HepG2 (cell line): ENCODE results near the gene ZNF83. TPM values are rescaled to one million over a fixed set of nuclear protein-coding genes. Genes with fewer than 3 reads are reported as not detected.

Experiments used
- ATAC-seq: fragments of 200-7000 bp; cut with Tn5 transposase; 3 replicates; pipeline ENCODE4 v1.9.1; 2020; ENCODE audit warnings: mild to moderate bottlenecking, moderate library complexity
- BruUV-seq: library from RNA; stranded (reverse); fragments of 400-500 nt; replicated peaks from 2 replicates; lab custom pipeline; 2021; lab: Mats Ljungman, UMichigan
- CTCF ChIA-PET: fragments of 300-600 bp; formaldehyde crosslinking; extraction: SDS; loops from one replicate; lab custom pipeline; 2021; ENCODE audit warnings: low total read pairs, inconsistent platforms, low intra/inter-chr PET ratio; lab: Yijun Ruan, JAX
- POLR2A ChIA-PET: fragments of 350-600 bp; sonication (Branson Sonifier 250); formaldehyde crosslinking; loops from one replicate; lab custom pipeline; 2020; ENCODE audit warnings: antibody characterized with exemption, inconsistent platforms; lab: Yijun Ruan, JAX
- DNase-seq: peaks from one replicate; pipeline ENCODE4 v3.0.0-alpha.2; 2015; ENCODE audit warnings: low spot score
- FAIRE-seq: peaks from 3 replicates; lab custom pipeline; 2011; peaks lifted over from hg19 to GRCh38; lab: Jason Lieb, UNC
- H2AFZ ChIP-seq: one replicate; pipeline ENCODE4 v1.6.1; 2011; ENCODE audit warnings: low read length, inconsistent platforms
- H3K27ac ChIP-seq: fragments of 300-600 bp; 3 replicates; pipeline ENCODE4 v1.8.0; 2011; ENCODE audit warnings: mixed run types, mild to moderate bottlenecking, mixed read lengths, low read length, inconsistent platforms; ENCODE audit not compliant: insufficient read depth; ENCODE audit errors: extremely low read length
- H3K27me3 ChIP-seq, 2 experiments: fragments of 200-600 bp in 1 of 2; 2 replicates in 1 of 2; 3 replicates in 1 of 2; pipeline versions ENCODE4 v1.6.0 to v1.8.0; 2011; ENCODE audit warnings: low read length in 2 of 2, mild to moderate bottlenecking in 2 of 2, moderate library complexity in 2 of 2, inconsistent platforms in 1 of 2; ENCODE audit not compliant: insufficient read depth in 2 of 2, control insufficient read depth in 1 of 2
- H3K36me3 ChIP-seq, 2 experiments: fragments of 200-600 bp in 1 of 2; replicated peaks in 1 of 2; 2 replicates in 1 of 2; 3 replicates in 1 of 2; pipeline versions ENCODE4 v1.5.1 to v1.8.0; 2011; ENCODE audit warnings: low read length in 2 of 2, inconsistent platforms in 1 of 2; ENCODE audit not compliant: insufficient read depth in 2 of 2, control insufficient read depth in 1 of 2
- H3K4me1 ChIP-seq: 2 replicates; pipeline ENCODE4 v1.5.1; 2012; ENCODE audit warnings: low read length, inconsistent platforms; ENCODE audit not compliant: insufficient read depth
- H3K4me2 ChIP-seq: 2 replicates; pipeline ENCODE4 v1.6.0; 2011; ENCODE audit warnings: low read depth, low read length, inconsistent platforms
- H3K4me3 ChIP-seq, 3 experiments: fragments of 200-600 bp in 1 of 3; sonication (generic), shearing (Covaris generic) in 1 of 3; replicated peaks in 1 of 3; 2 replicates each; pipeline ENCODE4 v1.5.1; 2011 to 2016; ENCODE audit warnings: low read length in 3 of 3, inconsistent platforms in 2 of 3, low read depth in 2 of 3, mild to moderate bottlenecking in 2 of 3, control low read depth in 1 of 3, mixed read lengths in 1 of 3; ENCODE audit not compliant: insufficient read depth in 1 of 3
- H3K79me2 ChIP-seq: one replicate; pipeline ENCODE4 v1.6.1; 2011; ENCODE audit warnings: low read length, inconsistent platforms; ENCODE audit not compliant: insufficient read depth
- H3K9ac ChIP-seq: 2 replicates; pipeline ENCODE4 v1.6.0; 2011; ENCODE audit warnings: mild to moderate bottlenecking, low read depth, low read length, inconsistent platforms; ENCODE audit not compliant: insufficient read depth
- H3K9me3 ChIP-seq: 2 replicates; pipeline ENCODE4 v1.5.1; 2012; ENCODE audit warnings: mild to moderate bottlenecking, low read length
- H4K20me1 ChIP-seq: 2 replicates; pipeline ENCODE4 v1.6.0; 2011; ENCODE audit warnings: inconsistent platforms, mild to moderate bottlenecking, low read length, moderate library complexity; ENCODE audit not compliant: insufficient read depth
- CCDC6 ChIP-seq: sonication (generic); formaldehyde crosslinking; IDR thresholded peaks from 2 replicates; pipeline ENCODE4 v1.8.1; 2022; ENCODE audit warnings: mild to moderate bottlenecking, missing genetic modification reagents, moderate library complexity
- ETV6 ChIP-seq: sonication (generic); formaldehyde crosslinking; conservative IDR thresholded peaks from 2 replicates; pipeline ENCODE4 v1.4.0; 2020; ENCODE audit warnings: missing genetic modification reagents
- HNRNPK ChIP-seq: fragments of 200-400 bp; formaldehyde crosslinking; IDR thresholded peaks from 2 replicates; pipeline ENCODE4 v1.6.1; 2018; ENCODE audit warnings: low read length, low read depth, moderate library complexity, mild to moderate bottlenecking; ENCODE audit not compliant: poor library complexity, severe bottlenecking
- PAX8 ChIP-seq: sonication (generic); formaldehyde crosslinking; IDR thresholded peaks from 2 replicates; pipeline ENCODE4 v1.8.0; 2022; ENCODE audit warnings: mild to moderate bottlenecking, missing genetic modification reagents, borderline replicate concordance
- SCMH1 ChIP-seq: sonication (generic); formaldehyde crosslinking; IDR thresholded peaks from 2 replicates; pipeline ENCODE4 v1.9.0; 2021; ENCODE audit warnings: missing genetic modification reagents, mild to moderate bottlenecking, borderline replicate concordance
- SRSF4 ChIP-seq: fragments of 200-400 bp; formaldehyde crosslinking; IDR thresholded peaks from one replicate; pipeline ENCODE4 v1.6.1; 2018; ENCODE audit warnings: mild to moderate bottlenecking, low read depth, low read length, moderate library complexity; ENCODE audit not compliant: poor library complexity, severe bottlenecking
- ZBTB4 ChIP-seq: sonication (generic); formaldehyde crosslinking; IDR thresholded peaks from 2 replicates; pipeline ENCODE4 v1.4.0; 2020; ENCODE audit warnings: missing genetic modification reagents, mild to moderate bottlenecking, borderline replicate concordance
- ZFP1 ChIP-seq: IDR thresholded peaks from 2 replicates; pipeline ENCODE4 v1.6.1; 2016
- ZFP36L1 ChIP-seq: sonication (generic); formaldehyde crosslinking; IDR thresholded peaks from 2 replicates; pipeline ENCODE4 v1.8.0; 2022; ENCODE audit warnings: mild to moderate bottlenecking, missing genetic modification reagents, moderate library complexity
- ZHX1 ChIP-seq: sonication (generic); formaldehyde crosslinking; IDR thresholded peaks from 2 replicates; pipeline ENCODE4 v1.8.1; 2022; ENCODE audit warnings: low read depth, mild to moderate bottlenecking, missing genetic modification reagents
- ZMYM2 ChIP-seq: sonication (generic); formaldehyde crosslinking; IDR thresholded peaks from 2 replicates; pipeline ENCODE4 v1.8.0; 2022; ENCODE audit warnings: mild to moderate bottlenecking, missing genetic modification reagents
- ZNF232 ChIP-seq: sonication (generic); formaldehyde crosslinking; IDR thresholded peaks from 2 replicates; pipeline ENCODE4 v1.4.0; 2020; ENCODE audit warnings: missing genetic modification reagents, borderline replicate concordance
- ZNF263 ChIP-seq: sonication (generic); formaldehyde crosslinking; IDR thresholded peaks from 2 replicates; pipeline ENCODE4 v1.4.0; 2020; ENCODE audit warnings: missing genetic modification reagents
- ZNF292 ChIP-seq: sonication (generic); formaldehyde crosslinking; IDR thresholded peaks from 2 replicates; pipeline ENCODE4 v1.8.1; 2022; ENCODE audit warnings: mild to moderate bottlenecking, low read depth, missing genetic modification reagents, borderline replicate concordance
- ZNF333 ChIP-seq: sonication (generic); formaldehyde crosslinking; IDR thresholded peaks from 2 replicates; pipeline ENCODE4 v1.4.0; 2020; ENCODE audit warnings: mild to moderate bottlenecking, missing genetic modification reagents, borderline replicate concordance
- ZNF468 ChIP-seq: sonication (generic); formaldehyde crosslinking; IDR thresholded peaks from 2 replicates; pipeline ENCODE4 v1.8.0; 2022; ENCODE audit warnings: mild to moderate bottlenecking, moderate library complexity, missing genetic modification reagents
- ZNF607 ChIP-seq: sonication (generic); formaldehyde crosslinking; IDR thresholded peaks from 2 replicates; pipeline ENCODE4 v1.5.1; 2020; ENCODE audit warnings: missing genetic modification reagents, mild to moderate bottlenecking, borderline replicate concordance
- ZNF749 ChIP-seq: sonication (generic); formaldehyde crosslinking; IDR thresholded peaks from 2 replicates; pipeline ENCODE4 v1.8.0; 2022; ENCODE audit warnings: mild to moderate bottlenecking, missing genetic modification reagents, moderate library complexity, borderline replicate concordance
- ZNF841 ChIP-seq: sonication (generic); formaldehyde crosslinking; IDR thresholded peaks from 2 replicates; pipeline ENCODE4 v1.8.1; 2023; ENCODE audit warnings: missing genetic modification reagents, borderline replicate concordance
- ZSCAN9 ChIP-seq: IDR thresholded peaks from 2 replicates; pipeline ENCODE4 v1.6.1; 2016; ENCODE audit warnings: borderline replicate concordance
- WGBS: methylation state at CpG from one replicate; pipeline ENCODE4 v1.1.6; 2017; ENCODE audit warnings: low lambda C conversion rate; 5-methylcytosine and 5-hydroxymethylcytosine counted together
- in situ Hi-C: cut with HindIII; loops from 2 replicates; pipeline ENCODE4 v1.10.0; 2017; ENCODE audit warnings: low pct_unique_long_range_greater_than_20kb; ENCODE audit not compliant: extremely low pct_ligation_motif_present
- intact Hi-C: fragments of 100-400 bp; cut with micrococcal nuclease; formaldehyde crosslinking; loops from one replicate; pipeline ENCODE4 v1.10.0; 2022; ENCODE audit not compliant: unreplicated experiment
- polyA plus RNA-seq, 8 experiments: library from polyadenylated mRNA; depleted of rRNA in 3 of 8; stranded (reverse) in 7 of 8; unstranded in 1 of 8; fragments of >200 nt; fragmentation: Illumina TruSeq in 4 of 8; extraction: Trizol in 4 of 8; gene quantifications; 2 replicates each; pipeline versions ENCODE4 v1.2.1 to v1.2.3, GENCODE V29; 2011 to 2016; ENCODE audit warnings: low read depth in 4 of 8, missing spikeins in 1 of 8, mixed read lengths in 1 of 8; ENCODE audit not compliant: insufficient read depth in 1 of 8
- total RNA-seq, 5 experiments: library from RNA; depleted of rRNA; stranded (reverse); fragments of >200 nt; fragmentation: Illumina TruSeq; extraction: Trizol; gene quantifications; 2 replicates each; pipeline ENCODE4 v1.2.3, GENCODE V29; 2016; ENCODE audit warnings: low read depth in 1 of 5

ZNF83 gene
- total and polyA plus RNA-seq, 2 of the 13 experiments (the other 11 are each of a cell fraction or from before 2014, with no cell fraction given) = 20.4 to 44.5 TPM

GRCh38 chr19:52603558-52604207 lies 34.5 kb downstream of the ZNF83 start:
- TF ChIP-seq ZHX1 (CRISPR knock-in tag) (no peak), ZNF232 (CRISPR knock-in tag) (no peak), PAX8 (CRISPR knock-in tag) (no peak), ETV6 (CRISPR knock-in tag) (no peak), ZNF607 (CRISPR knock-in tag) (no peak), SCMH1 (CRISPR knock-in tag) (no peak), ZNF292 (CRISPR knock-in tag) (no peak), ZNF749 (CRISPR knock-in tag) (no peak), ZNF468 (CRISPR knock-in tag) (no peak), HNRNPK (no peak), SRSF4 (no peak), ZNF263 (no peak), ZBTB4 (CRISPR knock-in tag) (no peak), ZFP36L1 (CRISPR knock-in tag) (no peak), ZNF841 (CRISPR knock-in tag) (no peak), ZNF333 (CRISPR knock-in tag) (no peak), CCDC6 (no peak), ZFP1 (CRISPR knock-in tag) (no peak), ZSCAN9 (CRISPR knock-in tag) (no peak), ZMYM2 (no peak)
- TF ChIP-seq, all 625 proteins: peak for 0

More at GRCh38 chr19:52603558-52604207, 34.5 kb downstream of the ZNF83 start:
- Histone ChIP-seq H3K4me1 (peaks cover 17% of the 10 kb centered on the region), H3K9me3 (peaks cover 33% of the 10 kb centered on the region), H3K4me3 (no peak overlapping the region), H2AFZ (no peak overlapping the region), H4K20me1 (no peaks in the 10 kb centered on the region), H3K36me3 (no peaks in the 10 kb centered on the region), H3K4me2 (no peak overlapping the region), H3K79me2 (peaks cover 9% of the 10 kb centered on the region), H3K9ac (no peak overlapping the region), H3K27ac (no peak overlapping the region), H3K27me3 (no peaks in the 10 kb centered on the region)
- WGBS = 84% methylated on average over 14 of the region's 14 CpGs
- ChIA-PET CTCF (no interaction called here), POLR2A (no interaction called here)
- DNase-seq (no peak), FAIRE-seq (no peak), ATAC-seq (no peak)
- intact Hi-C loops = no loop called here
- in situ Hi-C loops = no loop called here
- BruUV-seq = no TSS peak
